HCT116 (cell line): ENCODE data around the gene ATOH8. TPM values are rescaled to one million over a fixed set of nuclear protein-coding genes. Genes with fewer than 3 reads are reported as not detected.

Source experiments
- ATAC-seq: fragments of 200-7000 bp; cut with Tn5 transposase; 2 replicates; pipeline ENCODE4 v1.9.1; 2020; ENCODE audit warnings: mild to moderate bottlenecking, moderate library complexity
- BruUV-seq: library from RNA; stranded (reverse); fragments of 400-500 nt; replicated peaks from 2 replicates; lab custom pipeline; 2021; lab: Mats Ljungman, UMichigan
- CTCF ChIA-PET: fragments of 300-600 bp; sonication (Branson Sonifier 250); formaldehyde crosslinking; loops from one replicate; lab custom pipeline; 2021; ENCODE audit warnings: antibody characterized with exemption; lab: Charles Lee
- POLR2A ChIA-PET: fragments of 300-600, 350-600 bp; sonication (Branson Sonifier 250); formaldehyde crosslinking; loops from one replicate; lab custom pipeline; 2021; ENCODE audit warnings: antibody characterized with exemption; lab: Charles Lee
- RAD21 ChIA-PET, 2 experiments: fragments of 300-600 bp; sonication (Branson Sonifier 250); formaldehyde crosslinking; loops; one replicate each; lab custom pipeline; 2023; ENCODE audit warnings: low total read pairs in 2 of 2; ENCODE audit not compliant: uncharacterized antibody in 2 of 2, unreplicated experiment in 2 of 2, low non-redundant PET in 1 of 2; lab: Charles Lee
- DNase-seq: peaks from one replicate; pipeline ENCODE4 v3.0.0-alpha.2; 2010; ENCODE audit warnings: low read depth, low spot score
- H2AFZ ChIP-seq: fragments of 200-600 bp; shearing (Covaris generic), sonication (generic); 2 replicates; pipeline ENCODE4 v1.6.1; 2017; ENCODE audit warnings: low read depth, mixed run types, mixed read lengths, antibody characterized with exemption, low read length; ENCODE audit not compliant: poor library complexity, severe bottlenecking
- H3K27ac ChIP-seq: 2 replicates; pipeline ENCODE4 v1.5.1; 2012; ENCODE audit warnings: low read depth, low read length
- H3K27me3 ChIP-seq: fragments of 200-600 bp; sonication (generic); 2 replicates; pipeline ENCODE4 v1.6.1; 2016; ENCODE audit warnings: mixed run types, low read length, mixed read lengths; ENCODE audit not compliant: insufficient read depth
- H3K36me3 ChIP-seq, 2 experiments: fragments of 200-500 bp in 1 of 2; fragments of 200-600 bp in 1 of 2; sonication (Bioruptor generic) in 1 of 2; sonication (generic) in 1 of 2; 2 replicates each; pipeline versions ENCODE4 v1.5.1 to v1.6.1; 2014 to 2016; ENCODE audit warnings: low read length in 2 of 2, inconsistent platforms in 1 of 2, mixed read lengths in 1 of 2, mixed run types in 1 of 2; ENCODE audit not compliant: insufficient read depth in 2 of 2, control insufficient read depth in 1 of 2
- H3K4me1 ChIP-seq, 2 experiments: fragments of 200-600 bp in 1 of 2; sonication (generic) in 1 of 2; 2 replicates each; pipeline versions ENCODE4 v1.5.1 to v1.6.1; 2012 to 2017; ENCODE audit warnings: low read length in 2 of 2, inconsistent platforms in 1 of 2, mild to moderate bottlenecking in 1 of 2, mixed read lengths in 1 of 2, mixed run types in 1 of 2, moderate library complexity in 1 of 2; ENCODE audit not compliant: insufficient read depth in 2 of 2, control insufficient read depth in 1 of 2
- H3K4me2 ChIP-seq: fragments of 200-600 bp; sonication (generic); 2 replicates; pipeline ENCODE4 v1.6.1; 2017; ENCODE audit warnings: mixed run types, low read length, mixed read lengths
- H3K4me3 ChIP-seq, 2 experiments: fragments of 200-600 bp in 1 of 2; sonication (generic) in 1 of 2; replicated peaks in 1 of 2; 2 replicates each; pipeline ENCODE4 v1.5.1; 2011 to 2016; ENCODE audit warnings: low read length in 2 of 2, control low read depth in 1 of 2, low read depth in 1 of 2, mild to moderate bottlenecking in 1 of 2, mixed read lengths in 1 of 2, mixed run types in 1 of 2
- H3K79me2 ChIP-seq: fragments of 200-600 bp; sonication (generic); 2 replicates; pipeline ENCODE4 v1.6.1; 2017; ENCODE audit warnings: mild to moderate bottlenecking, mixed run types, low read length, moderate library complexity, mixed read lengths; ENCODE audit not compliant: insufficient read depth
- H3K9ac ChIP-seq: fragments of 200-600 bp; sonication (generic); 2 replicates; pipeline ENCODE4 v1.6.1; 2016; ENCODE audit warnings: low read length, mixed read lengths
- H3K9me2 ChIP-seq: fragments of 200-600 bp; sonication (generic), shearing (Covaris generic); 2 replicates; pipeline ENCODE4 v1.6.1; 2017; ENCODE audit warnings: mixed run types, mild to moderate bottlenecking, moderate library complexity; ENCODE audit not compliant: insufficient read depth
- H3K9me3 ChIP-seq, 2 experiments: fragments of 200-500 bp in 1 of 2; fragments of 200-600 bp in 1 of 2; sonication (Bioruptor generic) in 1 of 2; sonication (generic) in 1 of 2; 2 replicates each; pipeline ENCODE4 v1.6.1; 2014 to 2017; ENCODE audit warnings: low read length in 2 of 2, mixed read lengths in 2 of 2, inconsistent platforms in 1 of 2, low read depth in 1 of 2, mild to moderate bottlenecking in 1 of 2, mixed run types in 1 of 2, moderate library complexity in 1 of 2; ENCODE audit not compliant: control insufficient read depth in 1 of 2, insufficient read depth in 1 of 2
- H4K20me1 ChIP-seq: fragments of 200-600 bp; sonication (generic), shearing (Covaris generic); 2 replicates; pipeline ENCODE4 v1.6.1; 2017; ENCODE audit warnings: mixed run types, mild to moderate bottlenecking, moderate library complexity; ENCODE audit not compliant: insufficient read depth
- ATF3 ChIP-seq: IDR thresholded peaks from 2 replicates; pipeline ENCODE4 v1.6.1; 2012
- CEBPB ChIP-seq: IDR thresholded peaks from 2 replicates; pipeline ENCODE4 v1.6.1; 2012; ENCODE audit warnings: low read depth
- CTCF ChIP-seq, 3 experiments: fragments of 200-600 bp in 1 of 3; sonication (generic) in 1 of 3; IDR thresholded peaks in 2 of 3; conservative IDR thresholded peaks in 1 of 3; 2 replicates each; pipeline ENCODE4 v1.5.1; 2012 to 2017; ENCODE audit warnings: low read depth in 2 of 3, low read length in 2 of 3, antibody characterized with exemption in 1 of 3, borderline replicate concordance in 1 of 3, control low read depth in 1 of 3, mild to moderate bottlenecking in 1 of 3, mixed read lengths in 1 of 3, mixed run types in 1 of 3, moderate library complexity in 1 of 3; ENCODE audit not compliant: insufficient read depth in 1 of 3
- JUND ChIP-seq: IDR thresholded peaks from 2 replicates; pipeline ENCODE4 v1.6.1; 2012
- RAD21 ChIP-seq: IDR thresholded peaks from 2 replicates; pipeline ENCODE4 v1.6.1; 2012; ENCODE audit warnings: low read depth, mild to moderate bottlenecking
- TCF7L2 ChIP-seq: IDR thresholded peaks from 2 replicates; pipeline ENCODE4 v1.7.0; 2011; ENCODE audit warnings: borderline replicate concordance, inconsistent platforms; ENCODE audit not compliant: insufficient read depth, insufficient read length; ENCODE audit errors: extremely low read depth
- ZNF274 ChIP-seq: fragments of 200-500 bp; sonication (Bioruptor generic); IDR thresholded peaks from 2 replicates; pipeline ENCODE4 v1.6.1; 2014; ENCODE audit warnings: mild to moderate bottlenecking, low read depth, low read length, inconsistent platforms
- intact Hi-C: fragments of 100-400 bp; cut with micrococcal nuclease; formaldehyde crosslinking; loops from 2 replicates; pipeline ENCODE4 v1.10.0; 2022
- total RNA-seq: library from RNA; stranded (reverse); gene quantifications from one replicate; pipeline ENCODE4 v1.2.1, GENCODE V29; 2021; ENCODE audit not compliant: unreplicated experiment

The ATOH8 gene
- total RNA-seq, 1 experiment from 2014 or later = 0.74 TPM

GRCh38 chr2:85748985-85749875 is 4.6 kb upstream of the ATOH8 start (continued):
- no peak for TF ChIP-seq ATF3
- TF ChIP-seq, all 23 proteins: peak for 0

GRCh38 chr2:85750587-85751575 is 2.9 kb upstream of the ATOH8 start:
- H2AFZ ChIP-seq = no peak overlapping the region

More at GRCh38 chr2:85750587-85751575, 2.9 kb upstream of the ATOH8 start:
- TF ChIP-seq CTCF (IDR thresholded peaks at IDR 0.05 in 2 of 3, conservative IDR thresholded peaks at IDR 0.05 in 1 of 3; ENCODE audit: borderline replicate concordance in 1 of 3, insufficient read depth in 1 of 3, low read depth in 2 of 3, low read length in 2 of 3) = peak; percentile 89 to 94 (median 91)
- TF ChIP-seq CEBPB = no peak
- no peak for TF ChIP-seq JUND
- peak; percentile 91 for TF ChIP-seq RAD21
- no peak for TF ChIP-seq ZNF274
- no peak for TF ChIP-seq TCF7L2
- Histone ChIP-seq H3K9me3 (no peaks in the 10 kb centered on the region), H3K27me3 (peaks cover 50% of the 10 kb centered on the region), H4K20me1 (no peaks in the 10 kb centered on the region), H3K79me2 (no peaks in the 10 kb centered on the region), H3K4me3 (no peak overlapping the region), H3K36me3 (no peaks in the 10 kb centered on the region), H3K4me1 (peaks cover 20 to 36% of the 10 kb centered on the region in 2 experiments), H3K9ac (no peak overlapping the region), H3K9me2 (no peaks in the 10 kb centered on the region), H3K27ac (no peak overlapping the region; the same call in 1 of the 2 replicates), H3K4me2 (no peak overlapping the region)
- peak; percentile 47 for DNase-seq
- ChIA-PET RAD21 (interaction anchor here (0.6 to 2.3 kb wide), 4 partner anchors 10 to 63 kb away, joined by 3 to 7 read pairs (median 4); no protein-coding TSS in a partner anchor), POLR2A (no interaction called here), CTCF (interaction anchor here (0.6 to 4.4 kb wide), 10 partner anchors 8 to 76 kb away, joined by 3 to 41 read pairs (median 4); no protein-coding TSS in a partner anchor)
- ATAC-seq = peak; percentile 75
- BruUV-seq = no TSS peak
- intact Hi-C loops = loop anchor here (1.0 to 2.0 kb wide), 3 partner anchors 54 to 72 kb away; no protein-coding TSS in a partner anchor
